ENCODE data around the gene APOL4.
"Not testable (repeated sequence)": the region's sequence is repeated elsewhere in the genome, so short reads cannot be mapped to it uniquely, and the experiment has no call there.

Gene APOL4

DNA sequence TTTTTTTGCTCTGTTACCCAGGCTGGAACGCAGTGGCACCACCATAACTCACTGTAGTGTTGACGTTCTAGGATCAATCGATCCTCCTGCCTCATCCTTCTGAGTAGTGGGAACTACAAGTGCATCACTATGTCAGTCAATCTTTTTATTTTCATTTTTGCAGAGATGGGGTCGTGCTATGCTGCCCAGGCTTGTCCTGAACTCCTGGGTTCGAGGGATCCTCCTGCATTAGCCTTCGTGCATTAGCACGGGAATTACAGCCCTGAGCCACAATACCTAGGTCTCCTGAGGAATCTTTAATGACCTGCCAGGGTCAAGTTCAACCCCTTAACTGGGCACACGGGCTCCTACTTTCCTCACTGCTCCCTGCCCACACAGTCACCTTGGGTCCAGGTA lies 45.5 kb downstream of the APOL4 start:
- FAIRE-seq (no peak), DNase-seq (ENCODE audit: low spot score) (no peak)

DNA sequence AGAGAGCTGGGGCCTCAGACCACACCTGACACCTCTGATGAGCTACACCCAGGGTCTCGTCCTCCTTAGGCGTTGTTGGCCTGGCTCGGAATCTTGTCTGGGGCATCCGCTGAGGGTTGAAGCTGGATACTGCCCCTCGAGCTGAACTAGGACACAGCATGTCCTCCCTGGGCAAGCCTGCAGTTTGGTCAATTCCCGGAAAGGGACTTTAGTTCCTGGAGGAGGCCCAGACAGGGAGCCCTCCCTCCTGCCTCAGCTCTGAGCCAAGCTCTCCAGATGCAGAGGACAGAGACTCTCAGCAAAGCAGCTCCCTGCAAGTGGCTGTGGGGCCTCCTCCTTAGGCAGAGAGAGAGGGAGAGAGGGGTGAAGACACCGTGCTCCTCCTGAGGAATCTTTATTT lies 45.9 kb downstream of the APOL4 start:
- FAIRE-seq = no peak
- no peak for DNase-seq (ENCODE audit: low spot score)

DNA sequence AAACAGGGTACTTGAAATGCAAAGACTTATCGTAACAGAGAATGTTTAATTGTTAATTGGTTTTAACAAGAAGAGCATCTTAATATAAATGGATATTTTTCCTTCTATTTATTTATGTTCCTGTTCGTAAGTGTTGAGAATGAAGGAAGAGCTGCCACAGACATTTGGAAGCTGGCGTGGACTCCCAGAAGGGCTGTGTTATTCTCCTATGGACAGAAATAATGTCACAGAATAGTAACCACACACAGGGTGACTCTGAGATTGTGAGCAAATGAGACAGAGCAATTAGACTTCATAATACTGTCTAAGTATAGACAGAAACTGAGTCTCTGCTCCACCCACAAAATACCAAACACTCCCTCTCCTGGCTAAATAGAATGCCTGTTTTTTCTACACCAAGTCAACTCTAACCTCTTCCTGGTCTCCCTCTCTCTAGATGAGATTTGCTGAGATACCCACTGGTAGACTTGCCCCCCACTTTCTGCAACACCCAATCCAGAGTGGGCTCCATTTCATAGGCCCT lies 47.1 kb downstream of the APOL4 start:
- DNase-seq (ENCODE audit: low spot score) (no peak), FAIRE-seq (no peak)

DNA sequence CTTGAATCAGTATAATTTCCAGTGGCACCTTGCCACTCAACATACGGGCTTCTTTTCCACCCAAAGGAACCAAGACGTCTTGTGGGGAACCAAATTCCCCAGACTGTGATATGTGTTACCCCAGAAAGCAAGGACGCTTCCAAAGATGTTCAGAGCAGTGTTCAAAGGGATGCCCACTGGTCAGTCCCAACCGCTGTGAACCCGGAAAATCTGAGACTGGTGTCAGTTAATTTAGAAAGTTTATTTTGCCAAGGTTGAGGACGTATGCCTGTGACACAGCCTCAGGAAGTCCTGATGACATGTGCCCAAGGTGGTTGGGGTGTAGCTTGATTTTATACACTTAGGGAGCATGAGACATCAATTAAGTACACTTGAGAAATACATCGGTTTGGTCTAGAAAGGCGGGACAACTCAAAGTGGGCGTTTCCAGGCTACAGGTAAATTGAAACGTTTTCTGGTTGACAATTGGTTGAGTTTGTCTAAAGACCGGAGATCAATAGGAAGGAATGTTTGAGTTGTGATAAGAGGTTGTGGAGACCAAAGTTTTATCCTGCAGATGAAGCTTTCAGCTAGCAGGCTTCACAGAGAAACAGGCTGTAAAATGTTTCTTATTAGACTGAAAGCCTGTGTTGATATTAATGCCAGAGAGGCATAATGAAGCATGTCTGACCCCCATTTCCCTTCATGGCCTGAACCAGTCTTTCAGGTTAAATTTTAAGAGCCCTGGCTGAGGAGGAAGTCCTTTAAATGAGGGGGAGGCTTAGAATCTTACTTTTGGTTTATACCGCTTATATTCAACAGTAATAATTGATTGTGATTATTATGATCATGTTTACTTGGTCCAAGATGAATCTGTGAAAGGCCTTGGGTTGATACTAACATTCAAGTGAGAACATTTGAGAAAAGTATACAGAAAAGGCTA lies 47.8 kb downstream of the APOL4 start:
- FAIRE-seq = no peak
- DNase-seq (ENCODE audit: low spot score) = no peak

DNA sequence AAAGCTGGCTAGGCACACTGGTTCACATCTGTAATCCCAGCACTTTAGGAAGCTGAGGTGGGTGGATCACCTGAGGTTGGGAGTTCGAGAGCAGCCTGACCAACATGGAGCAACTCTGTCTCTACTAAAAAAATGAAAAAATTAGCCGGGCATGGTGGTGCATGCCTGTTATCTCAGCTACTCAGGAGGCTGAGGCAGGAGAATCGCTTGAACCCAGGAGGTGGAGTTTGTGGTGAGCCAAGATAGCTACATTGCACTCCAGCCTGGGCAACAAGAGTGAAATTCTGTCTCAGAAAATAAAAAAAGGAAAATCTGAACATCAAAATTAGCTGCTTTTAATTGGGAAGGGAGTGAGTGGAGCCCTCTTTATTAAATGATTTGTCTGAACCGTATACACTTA lies 48.8 kb downstream of the APOL4 start:
- not testable (repeated sequence) for FAIRE-seq; DNase-seq (ENCODE audit: low spot score)

DNA sequence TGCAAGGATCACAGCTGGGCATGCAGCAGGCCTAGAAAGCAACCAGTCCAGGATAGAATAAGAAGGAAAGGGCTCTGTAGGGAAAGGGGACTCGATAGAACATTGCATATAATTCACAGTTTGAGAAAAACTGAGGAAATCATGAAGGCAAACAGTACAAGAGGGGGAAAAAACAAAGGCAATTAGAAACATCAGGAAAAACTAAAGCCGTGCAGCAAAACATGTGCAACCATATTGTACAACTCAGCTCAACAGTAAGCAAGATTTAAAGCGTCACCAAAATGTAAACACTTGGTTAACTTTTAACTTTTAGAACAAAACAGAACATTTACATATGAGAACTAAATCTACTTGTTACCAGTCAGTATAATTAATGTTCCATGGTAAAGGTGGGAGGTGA lies 49.5 kb downstream of the APOL4 start:
- FAIRE-seq (no peak), DNase-seq (ENCODE audit: low spot score) (no peak)

DNA sequence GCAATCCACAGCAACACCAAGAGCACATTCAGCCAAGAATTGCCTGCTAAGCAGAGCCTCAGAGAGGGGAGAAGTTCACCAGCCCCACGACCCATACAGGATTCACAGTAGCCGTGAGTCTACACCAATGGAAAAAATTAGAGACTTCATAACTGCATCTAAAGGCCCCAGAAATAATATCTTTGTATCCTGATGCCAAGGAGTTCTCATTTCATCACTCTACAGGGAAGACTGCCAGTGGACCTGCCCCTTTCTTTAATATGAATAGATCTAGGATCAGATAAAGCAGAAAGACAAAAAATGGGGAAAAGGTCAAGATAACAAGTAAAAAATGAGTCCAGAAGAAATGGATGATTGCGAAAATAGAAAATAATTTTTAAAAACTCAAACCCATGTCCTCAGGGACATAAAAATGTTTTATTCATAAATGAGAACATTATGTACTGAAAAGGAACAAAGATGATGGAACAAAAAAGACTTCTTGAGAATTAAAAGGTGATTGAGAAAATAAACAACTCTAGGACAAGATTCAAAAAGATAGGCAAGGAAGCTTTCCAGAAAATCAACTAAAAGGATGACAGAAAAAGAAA lies 50.5 kb downstream of the APOL4 start:
- no peak for DNase-seq (ENCODE audit: low spot score)
- FAIRE-seq = no peak

DNA sequence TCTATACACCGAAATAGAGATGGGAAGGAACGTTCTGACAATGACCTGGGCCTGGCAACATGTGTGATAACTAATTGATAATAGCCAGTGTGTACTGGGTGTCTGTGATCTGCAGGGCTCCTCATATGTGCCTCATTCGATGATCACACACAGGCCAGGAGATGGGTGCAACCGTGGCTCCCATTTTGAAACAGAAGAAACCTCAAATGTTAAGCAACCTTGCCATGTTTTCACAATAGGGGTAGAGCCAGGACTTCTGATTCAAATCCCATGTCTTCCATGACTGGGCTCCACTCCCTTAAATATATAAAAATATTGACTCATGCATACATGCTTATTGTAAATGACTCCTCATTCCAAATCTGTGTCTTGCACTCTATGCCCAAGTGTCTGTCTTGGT lies 52.2 kb downstream of the APOL4 start:
- FAIRE-seq (no peak), DNase-seq (ENCODE audit: low spot score) (no peak)

DNA sequence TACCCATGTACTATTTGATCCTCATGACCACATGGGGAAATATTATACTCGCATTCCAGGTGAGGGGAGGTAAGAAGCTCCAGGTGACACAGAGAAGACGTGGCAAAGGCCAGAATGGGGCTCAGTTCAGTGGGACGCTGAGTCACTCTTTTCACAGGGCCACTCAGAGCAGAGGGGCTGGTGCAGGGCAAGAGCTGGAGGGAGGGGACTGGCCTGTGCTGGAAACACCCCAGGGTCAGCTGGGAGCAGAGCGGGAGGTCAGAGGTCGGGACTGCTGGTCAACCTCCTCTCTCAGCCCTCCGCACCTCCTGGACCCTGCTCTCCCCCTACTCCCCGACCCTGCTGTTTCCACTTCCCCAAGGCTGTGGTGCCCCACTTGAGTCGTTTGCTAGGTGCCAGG lies 53.2 kb downstream of the APOL4 start:
- no peak for DNase-seq (ENCODE audit: low spot score)
- no peak for FAIRE-seq

DNA sequence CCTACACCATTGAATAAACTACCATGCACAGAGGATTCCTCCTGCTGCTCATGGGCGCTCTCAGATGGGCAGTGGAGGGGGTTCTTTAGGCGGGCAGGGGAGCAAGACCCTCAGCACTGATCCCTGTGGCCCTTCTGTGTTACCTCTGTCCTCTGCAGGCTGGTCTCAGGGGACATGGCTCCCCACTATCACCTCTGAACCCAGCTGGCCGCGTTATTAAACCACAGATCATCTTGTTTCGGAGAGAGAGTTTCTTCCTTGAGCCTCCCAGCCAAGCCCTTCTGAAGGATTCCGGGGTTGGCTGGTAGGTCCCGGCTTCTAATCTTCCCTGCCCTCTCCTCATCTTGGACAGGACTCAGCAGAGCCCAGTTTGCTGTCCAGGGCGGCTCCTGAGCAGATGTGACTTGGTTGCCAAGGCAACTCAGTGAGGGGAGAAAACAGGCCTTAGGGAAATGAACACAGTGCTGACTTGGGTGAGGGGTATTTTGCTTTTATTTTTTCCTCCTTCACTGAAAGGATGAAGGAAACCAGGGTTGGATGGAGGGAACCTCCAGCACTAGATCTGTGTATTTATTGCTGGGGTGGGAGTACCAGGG lies 54.3 kb downstream of the APOL4 start:
- no peak for FAIRE-seq
- DNase-seq (ENCODE audit: low spot score) = no peak

DNA sequence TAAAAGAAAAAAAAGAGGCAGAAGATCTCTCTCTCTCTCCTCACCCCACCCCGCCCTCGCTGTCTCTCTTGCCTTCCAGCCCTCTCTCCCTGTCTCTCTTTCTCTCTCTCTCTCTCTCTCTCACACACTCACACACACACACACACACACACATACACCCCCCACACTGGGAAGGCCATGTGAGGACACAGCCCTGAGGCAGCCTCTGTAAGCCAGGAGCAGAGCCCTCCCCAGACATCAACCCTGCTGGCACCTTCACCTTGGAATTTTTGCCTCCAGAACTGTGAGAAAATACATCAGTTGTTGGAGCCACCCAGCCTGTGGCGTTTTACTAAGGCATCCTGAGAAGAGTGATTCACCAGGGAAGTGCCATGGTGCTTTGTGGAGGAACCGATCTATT lies 55.7 kb downstream of the APOL4 start:
- DNase-seq (ENCODE audit: low spot score) = no peak
- FAIRE-seq = peak; percentile 83

DNA sequence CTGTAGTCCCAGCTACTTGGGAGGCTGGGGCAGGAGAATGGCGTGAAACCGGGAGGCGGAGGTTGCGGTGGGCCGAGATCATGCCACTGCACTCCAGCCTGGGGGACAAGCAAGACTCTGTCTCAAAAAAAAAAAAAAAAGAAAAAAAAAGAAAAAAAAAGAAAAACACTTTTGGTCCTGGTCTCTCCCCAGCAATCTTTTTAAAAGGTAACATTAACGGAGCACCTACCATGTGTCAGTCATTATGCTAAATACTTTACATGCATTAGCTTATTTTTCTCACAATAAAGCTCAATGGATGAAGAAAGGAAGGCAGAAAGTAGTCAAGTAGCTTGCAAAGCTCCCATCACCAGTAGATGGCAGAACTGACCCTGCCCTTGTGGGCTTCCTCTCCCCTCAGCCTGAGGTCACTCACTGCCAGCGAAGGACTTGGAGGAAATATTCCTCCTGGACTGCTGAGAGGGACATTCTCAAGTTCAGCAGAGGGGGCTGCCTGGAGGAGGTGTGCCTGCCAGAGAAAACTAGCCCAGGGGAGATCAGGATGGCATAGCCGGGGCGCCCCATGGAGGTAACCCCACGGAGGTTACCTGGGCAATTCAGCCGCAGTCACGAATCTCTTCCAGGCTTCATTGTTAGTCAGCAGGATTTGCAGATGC lies 56.6 kb downstream of the APOL4 start:
- DNase-seq (ENCODE audit: low spot score) (peak; percentile 51), FAIRE-seq (peak; percentile 40)

DNA sequence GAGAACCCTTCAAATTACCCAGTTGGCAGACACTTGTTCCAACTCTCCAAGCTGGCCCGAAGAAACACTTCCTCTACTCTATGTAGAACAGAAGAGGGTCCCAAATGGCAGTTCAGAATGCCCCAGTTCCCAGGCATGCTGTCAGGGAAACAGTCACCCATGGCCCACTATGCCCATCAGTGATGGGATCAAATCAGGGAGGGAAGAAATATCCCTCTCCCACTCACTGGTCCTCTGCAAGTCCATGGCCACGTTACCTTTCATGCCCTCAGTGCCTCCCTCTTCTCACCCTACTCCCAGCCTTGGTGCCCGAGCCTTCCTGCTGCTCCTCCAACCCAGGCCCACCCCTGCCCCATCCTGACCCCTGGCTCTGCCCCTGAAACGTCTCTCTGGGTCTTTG lies 57.7 kb downstream of the APOL4 start:
- peak; percentile 52 for FAIRE-seq
- no peak for DNase-seq (ENCODE audit: low spot score)

DNA sequence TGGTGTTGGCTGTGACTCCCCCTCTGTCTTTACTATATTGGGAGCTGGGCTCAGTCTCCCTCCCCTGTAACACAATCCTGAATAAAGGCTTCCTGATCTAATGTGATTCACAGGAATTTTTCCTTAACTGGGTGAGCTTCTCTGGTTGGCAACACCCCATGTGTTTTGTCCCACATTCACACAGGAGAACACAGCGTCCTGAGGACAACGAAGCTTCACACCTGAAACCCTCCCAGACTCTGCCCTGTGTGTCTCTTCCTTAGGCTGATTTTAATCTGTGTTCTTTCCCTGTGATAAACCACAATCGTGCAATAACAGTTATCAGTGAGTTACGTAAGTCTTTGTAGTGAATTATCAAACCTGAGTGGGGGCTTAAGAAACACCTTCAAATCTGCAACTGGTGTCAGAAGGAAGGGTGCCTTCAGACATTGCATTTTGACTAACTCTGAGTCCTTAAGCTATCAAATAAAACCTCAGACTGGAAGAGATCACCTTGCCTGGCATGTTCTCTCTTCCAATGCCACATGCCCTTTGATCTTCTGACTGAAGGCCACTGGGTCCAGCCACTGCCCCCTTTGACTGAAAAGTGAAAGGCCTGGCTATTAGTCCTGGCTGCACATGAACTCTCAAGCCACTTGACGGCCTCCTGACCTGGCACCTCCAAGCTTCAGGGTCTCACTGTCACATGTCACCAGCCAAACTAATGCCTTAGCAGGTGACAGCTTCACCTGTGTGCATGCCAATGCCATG lies 58.4 kb downstream of the APOL4 start:
- DNase-seq (ENCODE audit: low spot score) (no peak), FAIRE-seq (peak; percentile 83)

DNA sequence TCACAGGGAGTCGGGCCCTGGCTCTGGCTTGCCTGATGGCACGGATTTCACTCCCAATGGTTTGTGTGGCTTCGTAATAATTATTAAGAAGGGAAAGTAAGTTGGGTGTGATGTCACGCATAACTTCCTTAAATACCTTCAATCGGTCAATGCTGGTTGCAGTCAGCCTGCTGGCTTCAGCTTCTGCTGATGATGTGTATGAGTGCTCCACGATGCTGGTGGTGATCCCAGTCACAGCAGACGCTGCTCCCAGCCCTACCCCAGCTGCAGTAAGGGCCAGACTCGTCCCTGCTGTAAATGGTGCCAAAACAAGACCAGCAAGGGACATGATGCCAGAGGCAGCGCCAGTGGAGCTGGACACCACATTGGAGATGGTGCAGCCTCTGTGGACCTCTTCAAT lies 60.1 kb downstream of the APOL4 start:
- FAIRE-seq (peak; percentile 42), DNase-seq (ENCODE audit: low spot score) (no peak)

Measured in urothelium cell line (cell line).